DND-41 (cell line): ENCODE results near the gene TMA16.

Experiments
- CTCF ChIP-seq: IDR thresholded peaks from 2 replicates; pipeline ENCODE4 v1.5.1; 2012; ENCODE audit warnings: borderline replicate concordance, low read length, moderate library complexity, mild to moderate bottlenecking; ENCODE audit not compliant: poor library complexity, severe bottlenecking; ENCODE audit errors: extremely low read depth
- EZH2 ChIP-seq: IDR thresholded peaks from 3 replicates; pipeline ENCODE4 v1.6.1; 2012; ENCODE audit warnings: borderline replicate concordance, low read depth, mild to moderate bottlenecking, moderate library complexity, low read length, inconsistent platforms; ENCODE audit not compliant: severe bottlenecking

GRCh38 chr4:163486321-163486720, 8.2 kb upstream of the TMA16 start:
- no peak for TF ChIP-seq CTCF
- no peak for TF ChIP-seq EZH2
